Measurements from ENCODE around the gene LAMB2. TPM values are rescaled to one million over a fixed set of nuclear protein-coding genes. Genes with fewer than 3 reads are reported as not detected.

LAMB2 gene
- total and polyA plus RNA-seq, 2 donors, result 24.9 to 102 TPM

DNA sequence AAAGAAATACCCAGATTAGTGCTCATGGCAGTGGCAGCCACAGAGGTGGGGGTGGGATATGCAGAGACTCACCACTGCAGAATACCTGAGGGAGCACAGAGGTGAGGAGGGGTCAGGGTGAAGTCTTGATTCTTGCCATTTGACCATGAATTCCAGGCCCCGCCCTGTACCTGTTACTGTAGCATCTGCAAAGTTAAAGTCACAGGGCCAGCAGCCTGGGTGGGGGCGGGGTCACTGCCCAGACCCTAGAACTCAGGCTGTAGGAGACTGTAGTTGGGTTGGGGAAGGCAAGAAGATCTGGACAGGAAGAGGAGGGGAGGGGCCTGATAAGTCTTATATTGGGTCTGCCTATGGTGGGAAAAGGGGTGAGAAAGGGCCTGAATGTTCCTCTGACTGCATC, 18.8 kb upstream of the LAMB2 start:
- 97% methylated on average over 2 of the region's 2 CpGs for WGBS
- Histone ChIP-seq H3K36me3 (ENCODE audit: control insufficient read depth in 2 of 2, insufficient read depth in 2 of 2, low read length in 1 of 2) (no peaks in the 10 kb centered on the region), H3K27me3 (ENCODE audit: control insufficient read depth in 2 of 2, insufficient read depth in 1 of 2, low read length in 1 of 2) (no peaks in the 10 kb centered on the region), H3K9me3 (ENCODE audit: control insufficient read depth in 2 of 2, insufficient read depth in 1 of 2, low read length in 1 of 2) (no peaks in the 10 kb centered on the region), H3K27ac (ENCODE audit: low read depth in 1 of 2, low read length in 1 of 2) (no peak overlapping the region), H3K4me3 (ENCODE audit: low read length in 2 of 2) (no peak overlapping the region), H3K4me1 (ENCODE audit: control insufficient read depth in 2 of 2, insufficient read depth in 2 of 2, low read length in 2 of 2) (no peaks in the 10 kb centered on the region)
- DNase-seq (ENCODE audit: low read depth in 6 of 9, low spot score in 9 of 9), result no peak

DNA sequence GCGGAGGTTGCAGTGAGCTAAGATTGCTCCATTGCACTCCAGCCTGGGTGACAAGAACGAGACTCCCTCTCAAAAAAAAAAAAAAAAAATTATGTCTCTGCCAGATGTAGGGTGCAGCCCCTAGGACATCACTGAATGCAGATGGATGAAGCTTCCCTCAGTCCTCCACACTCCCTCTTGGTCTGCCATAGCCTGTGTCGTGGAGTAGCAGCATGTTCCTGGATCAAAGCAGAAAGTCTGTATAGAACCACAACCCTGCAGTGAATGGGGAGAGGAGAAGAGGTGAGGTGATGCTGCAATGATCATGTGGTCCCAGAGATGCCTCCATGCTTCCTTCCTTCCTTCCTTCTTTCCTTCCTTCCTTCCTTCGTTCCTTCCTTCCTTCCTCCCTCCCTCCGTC, 15.3 kb upstream of the LAMB2 start:
- no peaks in the 10 kb centered on the region for H3K4me1 ChIP-seq (ENCODE audit: control insufficient read depth in 2 of 2, insufficient read depth in 2 of 2, low read length in 2 of 2)
- H3K27ac ChIP-seq (ENCODE audit: low read depth in 1 of 2, low read length in 1 of 2), result no peak overlapping the region
- H3K4me3 ChIP-seq (ENCODE audit: low read length in 2 of 2), result no peak overlapping the region
- no peak for DNase-seq (ENCODE audit: low read depth in 6 of 9, low spot score in 9 of 9)
- no peaks in the 10 kb centered on the region for H3K36me3 ChIP-seq (ENCODE audit: control insufficient read depth in 2 of 2, insufficient read depth in 2 of 2, low read length in 1 of 2)
- H3K27me3 ChIP-seq (ENCODE audit: control insufficient read depth in 2 of 2, insufficient read depth in 1 of 2, low read length in 1 of 2), result no peaks in the 10 kb centered on the region
- no peaks in the 10 kb centered on the region for H3K9me3 ChIP-seq (ENCODE audit: control insufficient read depth in 2 of 2, insufficient read depth in 1 of 2, low read length in 1 of 2)
- WGBS, result 90% methylated on average over 5 of the region's 5 CpGs

DNA sequence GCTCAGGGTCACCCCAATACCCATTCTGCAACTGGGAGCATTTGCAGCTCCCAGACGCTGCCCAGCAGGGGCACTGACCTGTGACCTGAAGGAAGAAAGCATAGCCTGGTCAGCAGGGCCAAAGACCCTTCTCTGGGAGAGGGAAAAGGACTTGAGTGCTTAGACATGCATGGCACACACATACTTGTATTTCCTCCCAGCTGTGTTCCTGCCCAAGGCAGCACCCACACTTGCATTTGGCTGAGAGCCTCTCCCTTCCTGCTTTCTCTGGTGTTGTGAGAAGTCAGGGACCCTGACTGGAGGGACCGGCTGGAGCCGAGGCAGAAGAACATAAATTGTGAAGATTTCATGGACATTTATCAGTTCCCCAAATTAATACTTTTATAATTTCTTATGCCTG, 7.2 kb upstream of the LAMB2 start:
- Histone ChIP-seq H3K27me3 (ENCODE audit: control insufficient read depth in 2 of 2, insufficient read depth in 1 of 2, low read length in 1 of 2) (peaks cover 0 to 6% of the 10 kb centered on the region in 2 donors), H3K4me3 (ENCODE audit: low read length in 2 of 2) (no peak overlapping the region), H3K9me3 (ENCODE audit: control insufficient read depth in 2 of 2, insufficient read depth in 1 of 2, low read length in 1 of 2) (peaks cover 0 to 16% of the 10 kb centered on the region in 2 donors), H3K36me3 (ENCODE audit: control insufficient read depth in 2 of 2, insufficient read depth in 2 of 2, low read length in 1 of 2) (no peaks in the 10 kb centered on the region), H3K4me1 (ENCODE audit: control insufficient read depth in 2 of 2, insufficient read depth in 2 of 2, low read length in 2 of 2) (no peaks in the 10 kb centered on the region), H3K27ac (ENCODE audit: low read depth in 1 of 2, low read length in 1 of 2) (no peak overlapping the region)
- 81% methylated on average over 3 of the region's 3 CpGs for WGBS
- no peak for DNase-seq (ENCODE audit: low read depth in 6 of 9, low spot score in 9 of 9)

DNA sequence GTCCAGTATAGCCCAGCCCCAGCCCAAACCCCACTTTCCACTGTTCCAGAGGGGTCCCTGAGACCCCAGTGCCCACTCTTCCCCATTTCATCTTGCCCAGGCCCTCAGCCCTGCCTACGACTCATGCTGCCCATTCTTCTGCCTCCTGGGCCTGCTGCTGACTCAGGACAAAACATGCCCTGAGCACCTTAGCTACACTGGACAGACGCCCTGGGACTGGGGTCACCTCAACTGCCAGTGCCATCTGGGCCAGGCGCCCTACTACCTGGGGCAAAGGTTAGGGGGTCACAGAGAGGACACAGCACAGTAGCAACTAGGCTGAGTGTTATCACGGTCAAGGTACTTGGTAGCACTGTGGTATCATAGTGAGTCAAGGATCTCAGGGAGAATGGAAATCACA, 2.6 kb upstream of the LAMB2 start:
- H3K9me3 ChIP-seq (ENCODE audit: control insufficient read depth in 2 of 2, insufficient read depth in 1 of 2, low read length in 1 of 2), result peaks cover 0 to 4% of the 10 kb centered on the region in 2 donors
- 97% methylated on average over 4 of the region's 4 CpGs for WGBS
- peaks cover 0 to 30% of the 10 kb centered on the region in 2 donors for H3K27me3 ChIP-seq (ENCODE audit: control insufficient read depth in 2 of 2, insufficient read depth in 1 of 2, low read length in 1 of 2)
- H3K36me3 ChIP-seq (ENCODE audit: control insufficient read depth in 2 of 2, insufficient read depth in 2 of 2, low read length in 1 of 2), result no peaks in the 10 kb centered on the region
- H3K27ac ChIP-seq (ENCODE audit: low read depth in 1 of 2, low read length in 1 of 2), result no peak overlapping the region
- no peak for DNase-seq (ENCODE audit: low read depth in 6 of 9, low spot score in 9 of 9)
- H3K4me3 ChIP-seq (ENCODE audit: low read length in 2 of 2), result no peak overlapping the region
- H3K4me1 ChIP-seq (ENCODE audit: control insufficient read depth in 2 of 2, insufficient read depth in 2 of 2, low read length in 2 of 2), result peaks cover 0 to 6% of the 10 kb centered on the region in 2 donors

DNA sequence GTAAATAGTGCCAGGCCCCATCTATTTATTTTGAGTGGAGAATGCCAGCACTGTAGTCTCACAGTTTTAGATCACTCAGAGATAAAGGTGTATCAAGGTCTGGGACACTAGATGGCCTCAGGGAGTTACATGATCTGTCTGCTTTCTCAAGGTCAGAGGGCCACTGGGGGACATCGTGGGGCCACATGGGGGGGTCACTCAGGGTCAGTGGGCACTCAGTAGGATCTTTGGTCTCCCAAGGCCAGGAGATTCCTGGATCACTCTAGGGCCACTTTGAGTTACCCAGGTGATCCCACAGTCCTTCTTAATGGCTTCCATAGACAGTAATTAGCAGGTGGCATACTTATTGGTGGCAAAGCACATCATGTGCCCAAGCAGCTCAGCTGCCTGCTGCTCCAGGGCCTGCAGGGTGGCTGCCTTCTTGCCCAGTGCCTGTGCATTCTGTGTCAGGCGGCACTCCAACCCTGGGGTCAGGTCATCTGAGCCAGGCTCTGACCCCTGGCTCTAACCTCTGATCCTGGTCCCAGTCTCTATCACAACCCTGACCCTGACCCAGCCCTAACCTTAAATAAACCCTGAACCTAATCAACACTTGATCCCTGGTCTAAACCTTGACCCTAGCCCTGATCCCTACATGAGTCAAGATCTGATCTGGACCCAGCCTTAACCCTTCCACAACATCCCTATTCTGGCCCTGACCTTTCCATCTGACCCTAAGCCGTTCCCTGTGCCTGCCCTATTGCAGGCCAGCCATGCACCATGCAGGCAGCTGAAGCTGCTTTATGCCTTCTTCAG, 1.8 kb upstream of the LAMB2 start:
- Histone ChIP-seq H3K4me1 (ENCODE audit: control insufficient read depth in 2 of 2, insufficient read depth in 2 of 2, low read length in 2 of 2) (peaks cover 0 to 6% of the 10 kb centered on the region in 2 donors), H3K27ac (ENCODE audit: low read depth in 1 of 2, low read length in 1 of 2) (no peak overlapping the region)
- WGBS, result 84% methylated on average over 3 of the region's 3 CpGs

DNA sequence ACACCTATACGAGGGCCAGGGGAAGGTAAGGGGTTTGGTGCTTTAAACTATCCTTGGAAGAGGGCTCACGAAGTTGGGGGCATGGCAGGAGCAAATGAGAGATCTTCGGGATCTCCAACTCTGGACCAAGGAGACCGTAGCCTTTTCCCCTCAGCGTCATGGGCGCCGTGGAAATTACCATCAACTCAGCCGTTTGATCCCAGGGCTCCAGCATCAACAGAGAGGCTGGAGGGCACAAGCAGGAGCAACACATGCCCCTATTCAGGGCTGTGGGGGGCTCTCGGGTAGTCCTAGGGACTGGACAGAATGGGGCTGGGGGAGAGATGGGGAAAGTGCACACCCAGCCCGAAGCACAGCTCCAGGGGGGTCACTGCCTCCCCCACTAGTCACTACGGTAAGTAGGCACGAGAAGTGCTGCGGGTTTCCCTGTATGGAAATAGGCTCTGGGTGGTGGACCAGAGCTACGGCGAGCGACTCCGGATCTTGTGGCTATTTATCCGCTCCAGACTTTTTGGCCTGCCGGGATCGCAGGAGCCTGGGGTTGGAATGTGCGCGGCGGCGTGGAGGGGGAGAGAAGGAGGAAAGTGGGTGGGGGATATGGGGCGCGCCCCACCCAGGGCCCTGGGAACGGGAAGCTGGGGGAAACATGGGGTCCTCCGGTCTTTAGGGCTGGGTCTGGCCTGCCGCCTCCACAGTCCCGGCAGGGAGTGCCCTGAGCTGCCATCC, 539 bp upstream of the LAMB2 start:
- WGBS, result 16% methylated on average over 30 of the region's 30 CpGs
- H3K36me3 ChIP-seq (ENCODE audit: control insufficient read depth in 2 of 2, insufficient read depth in 2 of 2, low read length in 1 of 2), result no peaks in the 10 kb centered on the region
- no peaks in the 10 kb centered on the region for H3K9me3 ChIP-seq (ENCODE audit: control insufficient read depth in 2 of 2, insufficient read depth in 1 of 2, low read length in 1 of 2)

More for the DNA sequence above, 1.8 kb upstream of the LAMB2 start:
- DNase-seq (ENCODE audit: low read depth in 6 of 9, low spot score in 9 of 9), result no peak
- H3K9me3 ChIP-seq (ENCODE audit: control insufficient read depth in 2 of 2, insufficient read depth in 1 of 2, low read length in 1 of 2), result no peaks in the 10 kb centered on the region
- no peak overlapping the region for H3K4me3 ChIP-seq (ENCODE audit: low read length in 2 of 2)
- no peaks in the 10 kb centered on the region for H3K36me3 ChIP-seq (ENCODE audit: control insufficient read depth in 2 of 2, insufficient read depth in 2 of 2, low read length in 1 of 2)
- peaks cover 0 to 30% of the 10 kb centered on the region in 2 donors for H3K27me3 ChIP-seq (ENCODE audit: control insufficient read depth in 2 of 2, insufficient read depth in 1 of 2, low read length in 1 of 2)

DNA sequence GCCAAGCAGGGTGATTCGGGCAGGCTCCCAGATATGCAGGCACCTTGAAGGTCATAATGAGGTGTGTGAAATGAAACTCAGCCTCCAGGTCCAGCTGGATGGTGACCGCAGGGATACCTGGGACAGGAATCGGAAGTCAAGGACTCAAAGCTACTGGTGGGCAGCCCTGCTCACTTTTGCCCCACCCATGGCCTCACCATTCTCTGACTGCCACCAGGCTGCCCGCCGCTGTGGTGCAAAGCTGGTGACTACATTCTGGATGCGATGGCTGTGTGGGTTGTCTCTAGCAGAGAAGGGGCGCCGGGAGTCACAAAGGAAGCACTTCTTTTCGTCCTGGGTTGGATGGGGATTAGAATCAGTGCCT, 795 bp downstream of the LAMB2 start:
- no peak for DNase-seq (ENCODE audit: low read depth in 6 of 9, low spot score in 9 of 9)
- Histone ChIP-seq H3K36me3 (ENCODE audit: control insufficient read depth in 2 of 2, insufficient read depth in 2 of 2, low read length in 1 of 2) (no peaks in the 10 kb centered on the region), H3K4me3 (ENCODE audit: low read length in 2 of 2) (peak overlapping the region in 1 of 2 donors; percentile 38), H3K27me3 (ENCODE audit: control insufficient read depth in 2 of 2, insufficient read depth in 1 of 2, low read length in 1 of 2) (peaks cover 0 to 24% of the 10 kb centered on the region in 2 donors), H3K27ac (ENCODE audit: low read depth in 1 of 2, low read length in 1 of 2) (no peak overlapping the region), H3K4me1 (ENCODE audit: control insufficient read depth in 2 of 2, insufficient read depth in 2 of 2, low read length in 2 of 2) (peaks cover 0 to 6% of the 10 kb centered on the region in 2 donors), H3K9me3 (ENCODE audit: control insufficient read depth in 2 of 2, insufficient read depth in 1 of 2, low read length in 1 of 2) (no peaks in the 10 kb centered on the region)
- WGBS, result 96% methylated on average over 9 of the region's 9 CpGs

More for the DNA sequence above, 539 bp upstream of the LAMB2 start:
- H3K27me3 ChIP-seq (ENCODE audit: control insufficient read depth in 2 of 2, insufficient read depth in 1 of 2, low read length in 1 of 2), result peaks cover 0 to 30% of the 10 kb centered on the region in 2 donors
- H3K4me1 ChIP-seq (ENCODE audit: control insufficient read depth in 2 of 2, insufficient read depth in 2 of 2, low read length in 2 of 2), result peaks cover 0 to 6% of the 10 kb centered on the region in 2 donors
- peak overlapping the region; percentile 22 to 38 for H3K4me3 ChIP-seq (ENCODE audit: low read length in 2 of 2)
- DNase-seq (ENCODE audit: low read depth in 6 of 9, low spot score in 9 of 9), result peak in 1 of 9 donors; percentile 28
- H3K27ac ChIP-seq (ENCODE audit: low read depth in 1 of 2, low read length in 1 of 2), result no peak overlapping the region

DNA sequence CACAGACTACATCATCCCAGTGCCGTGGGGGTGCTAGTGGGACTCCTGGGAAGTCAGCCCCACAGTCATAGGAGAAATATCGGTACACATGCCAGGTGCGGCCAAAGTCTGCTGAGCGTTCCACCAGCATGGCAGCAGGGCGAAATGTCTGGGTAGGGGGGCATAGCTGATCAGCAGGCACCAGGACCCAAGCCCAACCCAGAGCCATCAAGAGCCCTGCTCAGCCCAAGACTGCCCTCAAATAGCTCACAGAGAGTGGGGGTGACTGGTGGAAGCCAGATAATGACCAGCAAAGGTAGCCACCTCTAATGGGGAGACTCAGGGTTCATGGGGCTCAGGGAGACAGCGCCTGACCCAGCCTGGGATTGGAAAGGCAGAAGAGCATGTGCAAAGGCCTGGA, 1.3 kb downstream of the LAMB2 start:
- peaks cover 0 to 24% of the 10 kb centered on the region in 2 donors for H3K27me3 ChIP-seq (ENCODE audit: control insufficient read depth in 2 of 2, insufficient read depth in 1 of 2, low read length in 1 of 2)
- over 99% methylated on average over 6 of the region's 6 CpGs for WGBS
- no peak overlapping the region for H3K27ac ChIP-seq (ENCODE audit: low read depth in 1 of 2, low read length in 1 of 2)

DNA sequence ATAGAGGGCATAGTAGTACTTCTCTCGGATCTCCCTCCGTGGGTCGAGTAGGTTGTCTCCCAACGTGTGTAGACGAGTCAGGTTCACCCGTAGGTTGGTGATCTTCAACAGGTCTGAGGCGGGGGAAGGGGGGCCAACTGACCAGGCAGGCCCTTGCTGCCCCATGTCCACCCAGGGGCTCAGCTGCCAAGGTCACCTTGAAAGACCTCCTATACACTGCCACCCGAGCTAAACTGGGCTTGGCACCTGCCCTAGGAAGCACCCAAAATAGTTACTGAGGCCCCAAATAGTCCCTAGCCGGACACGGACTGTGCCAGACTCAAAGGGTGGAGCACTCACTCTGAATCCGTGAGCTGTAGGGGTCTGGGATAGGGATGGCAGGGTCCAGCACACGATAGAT, 1.8 kb downstream of the LAMB2 start:
- Histone ChIP-seq H3K36me3 (ENCODE audit: control insufficient read depth in 2 of 2, insufficient read depth in 2 of 2, low read length in 1 of 2) (no peaks in the 10 kb centered on the region), H3K9me3 (ENCODE audit: control insufficient read depth in 2 of 2, insufficient read depth in 1 of 2, low read length in 1 of 2) (no peaks in the 10 kb centered on the region), H3K27me3 (ENCODE audit: control insufficient read depth in 2 of 2, insufficient read depth in 1 of 2, low read length in 1 of 2) (peaks cover 0 to 24% of the 10 kb centered on the region in 2 donors), H3K4me1 (ENCODE audit: control insufficient read depth in 2 of 2, insufficient read depth in 2 of 2, low read length in 2 of 2) (peaks cover 0 to 6% of the 10 kb centered on the region in 2 donors), H3K27ac (ENCODE audit: low read depth in 1 of 2, low read length in 1 of 2) (no peak overlapping the region), H3K4me3 (ENCODE audit: low read length in 2 of 2) (no peak overlapping the region)
- DNase-seq (ENCODE audit: low read depth in 6 of 9, low spot score in 9 of 9), result no peak
- WGBS, result 95% methylated on average over 12 of the region's 12 CpGs

More for the DNA sequence above, 1.3 kb downstream of the LAMB2 start:
- H3K36me3 ChIP-seq (ENCODE audit: control insufficient read depth in 2 of 2, insufficient read depth in 2 of 2, low read length in 1 of 2), result no peaks in the 10 kb centered on the region
- peaks cover 0 to 6% of the 10 kb centered on the region in 2 donors for H3K4me1 ChIP-seq (ENCODE audit: control insufficient read depth in 2 of 2, insufficient read depth in 2 of 2, low read length in 2 of 2)
- no peaks in the 10 kb centered on the region for H3K9me3 ChIP-seq (ENCODE audit: control insufficient read depth in 2 of 2, insufficient read depth in 1 of 2, low read length in 1 of 2)
- H3K4me3 ChIP-seq (ENCODE audit: low read length in 2 of 2), result no peak overlapping the region
- DNase-seq (ENCODE audit: low read depth in 6 of 9, low spot score in 9 of 9), result no peak
